PC-9 (cell line): ENCODE data around the gene RPL22. TPM values are rescaled to one million over a fixed set of nuclear protein-coding genes. Genes with fewer than 3 reads are reported as not detected.

Experiments used
- BruUV-seq: library from RNA; stranded (reverse); fragments of 400-500 nt; replicated peaks from 2 replicates; lab custom pipeline; 2021; lab: Mats Ljungman, UMichigan
- CTCF ChIA-PET: fragments of 300-600 bp; sonication (Branson Sonifier 250); formaldehyde crosslinking; loops from one replicate; lab custom pipeline; 2022; ENCODE audit warnings: antibody characterized with exemption; lab: Charles Lee
- POLR2A ChIA-PET: fragments of 300-600 bp; sonication (Branson Sonifier 250); formaldehyde crosslinking; loops from one replicate; lab custom pipeline; 2022; ENCODE audit warnings: antibody characterized with exemption; ENCODE audit not compliant: unreplicated experiment; lab: Charles Lee
- DNase-seq, 2 experiments: peaks; one replicate each; pipeline versions ENCODE4 v3.0.0 to v3.0.0-alpha.2; 2015 to 2022; ENCODE audit warnings: mixed read lengths in 1 of 2
- H2AFZ ChIP-seq: fragments of 200-600 bp; sonication (generic); 2 replicates; pipeline ENCODE4 v1.8.1; 2017; ENCODE audit warnings: antibody characterized with exemption
- H3F3A ChIP-seq: fragments of 200-600 bp; sonication (generic); 2 replicates; pipeline ENCODE4 v1.8.1; 2017; ENCODE audit warnings: antibody characterized with exemption, mild to moderate bottlenecking, low read depth; ENCODE audit not compliant: insufficient read depth
- H3K27ac ChIP-seq: fragments of 200-600 bp; sonication (generic); 2 replicates; pipeline ENCODE4 v1.6.1; 2016; ENCODE audit warnings: mixed run types
- H3K27me3 ChIP-seq: fragments of 200-600 bp; sonication (generic); 2 replicates; pipeline ENCODE4 v1.6.1; 2016; ENCODE audit warnings: low read depth, mixed run types; ENCODE audit not compliant: insufficient read depth
- H3K36me3 ChIP-seq: fragments of 200-600 bp; sonication (generic); 2 replicates; pipeline ENCODE4 v1.6.1; 2016; ENCODE audit warnings: low read depth, mixed run types
- H3K4me1 ChIP-seq: fragments of 200-600 bp; sonication (generic); replicated peaks from 2 replicates; pipeline ENCODE4 v1.6.1; 2016; ENCODE audit warnings: mixed run types; ENCODE audit not compliant: insufficient read depth
- H3K4me2 ChIP-seq: fragments of 200-600 bp; sonication (generic); 2 replicates; pipeline ENCODE4 v1.6.1; 2017; ENCODE audit warnings: mixed run types
- H3K4me3 ChIP-seq: fragments of 200-600 bp; sonication (generic); 2 replicates; pipeline ENCODE4 v1.6.1; 2016; ENCODE audit warnings: mixed run types
- H3K79me2 ChIP-seq: fragments of 200-600 bp; sonication (generic); 2 replicates; pipeline ENCODE4 v1.6.1; 2017; ENCODE audit warnings: low read depth, mixed run types
- H3K9me2 ChIP-seq: fragments of 200-600 bp; sonication (generic); 2 replicates; pipeline ENCODE4 v1.8.1; 2017; ENCODE audit warnings: mild to moderate bottlenecking; ENCODE audit not compliant: insufficient read depth
- H3K9me3 ChIP-seq: fragments of 200-600 bp; sonication (generic); 2 replicates; pipeline ENCODE4 v1.8.1; 2016; ENCODE audit warnings: low read depth; ENCODE audit not compliant: insufficient read depth
- H4K20me1 ChIP-seq: fragments of 200-600 bp; sonication (generic); 2 replicates; pipeline ENCODE4 v1.8.1; 2017; ENCODE audit not compliant: insufficient read depth
- EZH2 ChIP-seq: fragments of 200-600 bp; sonication (generic); IDR thresholded peaks from 2 replicates; pipeline ENCODE4 v1.8.0; 2017; ENCODE audit warnings: antibody characterized with exemption, low read depth
- intact Hi-C: fragments of 100-400 bp; cut with micrococcal nuclease; formaldehyde crosslinking; loops from one replicate; pipeline ENCODE4 v1.10.0; 2022; ENCODE audit not compliant: unreplicated experiment
- total RNA-seq: library from RNA; stranded (reverse); gene quantifications from 2 replicates; pipeline ENCODE4 v1.2.3, GENCODE V29; 2021
- TF ChIP-seq, protein P1 (sequence below): fragments of 200-600 bp; sonication (generic); conservative IDR thresholded peaks from 2 replicates; pipeline ENCODE4 v1.6.1; 2017; ENCODE audit warnings: mixed run types, antibody characterized with exemption, mild to moderate bottlenecking, moderate library complexity

RPL22 gene
- total RNA-seq, 1 experiment from 2014 or later, result 447 TPM

DNA sequence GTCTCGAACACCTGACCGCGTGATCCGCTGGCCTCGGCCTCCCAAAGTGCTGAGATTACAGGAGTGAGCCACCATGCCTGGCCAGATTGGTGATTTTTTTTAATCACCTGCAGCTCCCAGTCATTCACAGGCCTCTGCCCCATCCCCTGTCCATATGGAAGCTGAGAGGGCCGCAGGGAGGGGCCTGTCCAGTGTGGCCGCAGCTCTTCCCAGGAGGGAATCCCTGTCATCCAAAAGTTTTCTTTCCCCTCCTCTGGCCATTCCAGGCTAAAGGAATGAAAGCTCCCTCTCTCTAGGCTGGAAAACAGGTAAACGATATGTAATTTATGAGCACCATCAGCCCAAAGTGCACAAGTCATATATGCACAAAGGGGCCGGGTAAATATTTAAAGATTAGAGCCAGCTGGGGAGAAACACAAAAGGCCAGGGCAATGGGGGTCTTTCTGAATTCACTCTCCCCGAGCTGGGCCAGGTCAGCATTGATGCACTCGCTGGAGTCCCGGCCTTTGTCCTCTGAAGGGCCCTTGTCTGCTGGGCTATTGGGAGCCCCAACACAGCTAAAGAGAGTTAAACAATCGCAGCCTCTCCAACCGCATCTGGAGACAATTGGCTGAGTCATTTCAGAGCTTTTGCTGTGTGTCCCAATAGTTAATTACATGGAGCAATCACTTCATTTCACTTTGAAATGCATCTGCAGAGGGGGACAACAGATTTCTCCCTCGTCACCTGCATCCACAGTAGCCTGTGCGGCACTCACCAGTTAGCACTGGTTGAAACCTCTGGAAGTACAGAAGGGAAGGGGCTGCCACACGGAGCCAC is 40.8 kb upstream of the RPL22 start:
- no peaks in the 10 kb centered on the region for H3K9me3 ChIP-seq
- TF ChIP-seq, protein P1, sequence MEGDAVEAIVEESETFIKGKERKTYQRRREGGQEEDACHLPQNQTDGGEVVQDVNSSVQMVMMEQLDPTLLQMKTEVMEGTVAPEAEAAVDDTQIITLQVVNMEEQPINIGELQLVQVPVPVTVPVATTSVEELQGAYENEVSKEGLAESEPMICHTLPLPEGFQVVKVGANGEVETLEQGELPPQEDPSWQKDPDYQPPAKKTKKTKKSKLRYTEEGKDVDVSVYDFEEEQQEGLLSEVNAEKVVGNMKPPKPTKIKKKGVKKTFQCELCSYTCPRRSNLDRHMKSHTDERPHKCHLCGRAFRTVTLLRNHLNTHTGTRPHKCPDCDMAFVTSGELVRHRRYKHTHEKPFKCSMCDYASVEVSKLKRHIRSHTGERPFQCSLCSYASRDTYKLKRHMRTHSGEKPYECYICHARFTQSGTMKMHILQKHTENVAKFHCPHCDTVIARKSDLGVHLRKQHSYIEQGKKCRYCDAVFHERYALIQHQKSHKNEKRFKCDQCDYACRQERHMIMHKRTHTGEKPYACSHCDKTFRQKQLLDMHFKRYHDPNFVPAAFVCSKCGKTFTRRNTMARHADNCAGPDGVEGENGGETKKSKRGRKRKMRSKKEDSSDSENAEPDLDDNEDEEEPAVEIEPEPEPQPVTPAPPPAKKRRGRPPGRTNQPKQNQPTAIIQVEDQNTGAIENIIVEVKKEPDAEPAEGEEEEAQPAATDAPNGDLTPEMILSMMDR, result no peak
- no peak for TF ChIP-seq EZH2
- no peak overlapping the region for H2AFZ ChIP-seq
- H3K79me2 ChIP-seq, result peaks cover 3% of the 10 kb centered on the region
- H3F3A ChIP-seq, result 0 out of 2 replicates have a peak, but pooled peaks cover 5% of the 10 kb centered on the region
- BruUV-seq, result no TSS peak
- CTCF ChIA-PET, result interaction anchor here (0.6 to 0.7 kb wide), 2 partner anchors 35 to 283 kb away, joined by 7 to 10 read pairs; no protein-coding TSS in a partner anchor
- H3K36me3 ChIP-seq, result no peaks in the 10 kb centered on the region
- intact Hi-C loops, result loop anchor here (5.0 to 10.0 kb wide), 2 partner anchors 55 to 248 kb away; partner anchors contain the start of genes CHD5 and NPHP4
- H3K4me2 ChIP-seq, result no peak overlapping the region
- no peak overlapping the region for H3K27ac ChIP-seq
- no peak for DNase-seq
- no peaks in the 10 kb centered on the region for H4K20me1 ChIP-seq
- H3K9me2 ChIP-seq, result no peaks in the 10 kb centered on the region
- no peak overlapping the region for H3K4me3 ChIP-seq
- H3K4me1 ChIP-seq, result no peaks in the 10 kb centered on the region
- peaks cover 14% of the 10 kb centered on the region for H3K27me3 ChIP-seq
- POLR2A ChIA-PET, result interaction anchor here (0.6 kb wide), 1 partner anchor 48 kb away, joined by 3 read pairs; no protein-coding TSS in a partner anchor

DNA sequence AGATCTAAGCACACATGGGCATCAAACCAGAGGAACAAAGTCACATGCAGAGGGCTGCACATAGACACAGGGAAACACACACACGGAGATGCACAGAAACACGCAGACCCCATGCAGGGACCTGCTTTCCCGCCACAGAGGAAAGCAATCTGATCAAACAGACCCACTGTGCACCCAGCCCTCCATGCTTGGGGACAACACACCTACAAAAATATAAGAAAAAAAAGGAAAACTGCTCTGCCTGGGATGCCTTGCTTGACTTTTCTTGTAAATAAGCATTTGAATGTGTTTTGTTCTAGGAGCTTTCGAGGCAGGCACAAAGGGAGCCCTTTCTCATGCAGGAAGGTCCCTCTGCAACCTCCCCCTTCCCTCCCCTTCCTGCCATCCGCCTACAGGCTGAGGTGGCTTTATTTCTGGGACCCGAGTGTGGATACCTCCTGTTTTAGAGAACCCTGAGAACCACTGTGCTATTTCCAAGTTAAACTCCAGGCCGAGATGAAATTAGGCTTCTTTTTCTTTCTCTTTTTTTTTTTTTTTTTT is 39.9 kb upstream of the RPL22 start:
- no peak for DNase-seq
- Histone ChIP-seq H2AFZ (no peak overlapping the region), H3K79me2 (peaks cover 11% of the 10 kb centered on the region), H3F3A (peaks cover 12% of the 10 kb centered on the region; the same call in 1 of the 2 replicates), H3K27me3 (peaks cover 14% of the 10 kb centered on the region), H3K4me2 (no peak overlapping the region), H3K36me3 (no peaks in the 10 kb centered on the region), H3K4me1 (peaks cover 1% of the 10 kb centered on the region), H3K4me3 (no peak overlapping the region), H3K9me2 (no peaks in the 10 kb centered on the region), H4K20me1 (no peaks in the 10 kb centered on the region), H3K27ac (no peak overlapping the region), H3K9me3 (no peaks in the 10 kb centered on the region)
- intact Hi-C loops, result loop anchor here (5.0 to 10.0 kb wide), 2 partner anchors 54 to 247 kb away; partner anchors contain the start of genes CHD5 and NPHP4
- ChIA-PET CTCF (interaction anchor here (0.6 to 0.8 kb wide), 4 partner anchors 36 to 284 kb away, joined by 3 to 7 read pairs (median 4); no protein-coding TSS in a partner anchor), POLR2A (no interaction called here)
- BruUV-seq, result no TSS peak
- TF ChIP-seq EZH2, result no peak
- TF ChIP-seq, protein P1, result no peak

DNA sequence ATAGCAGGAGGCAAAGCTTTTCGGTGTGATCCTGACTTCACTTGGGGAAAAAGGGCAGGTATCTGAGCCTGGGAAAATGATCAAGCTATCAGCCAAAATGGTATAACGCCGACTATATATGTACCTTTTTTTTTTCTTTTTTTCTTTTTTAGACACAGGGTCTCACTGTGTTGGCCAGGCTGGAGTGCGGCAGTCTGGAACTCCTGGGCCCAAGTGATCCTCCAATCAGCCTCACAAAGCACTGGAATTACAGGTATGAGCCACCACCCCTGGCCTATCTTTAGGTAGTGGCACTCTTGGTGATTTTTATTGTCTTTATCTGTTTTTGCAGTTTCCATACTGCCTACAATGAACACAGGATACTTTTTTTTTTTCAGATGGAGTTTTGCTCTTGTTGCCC is 37.7 kb upstream of the RPL22 start:
- Histone ChIP-seq H3K27ac (no peak overlapping the region), H3K9me2 (no peaks in the 10 kb centered on the region), H3K4me1 (peaks cover 8% of the 10 kb centered on the region), H4K20me1 (no peaks in the 10 kb centered on the region), H3K79me2 (peaks cover 25% of the 10 kb centered on the region), H3K4me3 (no peak overlapping the region), H3K27me3 (no peaks in the 10 kb centered on the region), H2AFZ (no peak overlapping the region), H3K9me3 (no peaks in the 10 kb centered on the region), H3K36me3 (no peaks in the 10 kb centered on the region), H3K4me2 (no peak overlapping the region), H3F3A (peaks cover 15% of the 10 kb centered on the region; the same call in 1 of the 2 replicates)
- intact Hi-C loops, result loop anchor here (5.0 to 10.0 kb wide), 2 partner anchors 52 to 245 kb away; partner anchors contain the start of genes CHD5 and NPHP4
- no TSS peak for BruUV-seq
- CTCF ChIA-PET, result no interaction called here
- POLR2A ChIA-PET, result no interaction called here
- no peak for TF ChIP-seq EZH2
- TF ChIP-seq, protein P1, result no peak
- no peak for DNase-seq
